Measurements from ENCODE around the gene UNC13A. TPM values are rescaled to one million over a fixed set of nuclear protein-coding genes. Genes with fewer than 3 reads are reported as not detected.

UNC13A gene
- total RNA-seq, 1 donor from 2014 or later: 3.9 TPM

- DNase-seq (ENCODE audit: low spot score, unreplicated experiment): no peak
- Mint-ChIP-seq H3K4me1 (ENCODE audit: low read depth) (no peaks in the 10 kb centered on the region), H3K4me3 (ENCODE audit: low read depth) (no peak overlapping the region), H3K27me3 (no peaks in the 10 kb centered on the region), H3K27ac (no peak overlapping the region), H3K36me3 (ENCODE audit: insufficient read depth) (no peaks in the 10 kb centered on the region), H3K9me3 (ENCODE audit: low read depth) (peaks cover 6% of the 10 kb centered on the region)
- no peak for TF ChIP-seq CTCF (IDR thresholded peaks at IDR 0.05; ENCODE audit: unreplicated experiment)
Observed at GRCh38 chr19:17665058-17665457, 23.1 kb downstream of the UNC13A start.

- Mint-ChIP-seq H3K9me3 (ENCODE audit: low read depth) (peaks cover 4% of the 10 kb centered on the region), H3K4me3 (ENCODE audit: low read depth) (no peak overlapping the region), H3K4me1 (ENCODE audit: low read depth) (no peaks in the 10 kb centered on the region), H3K27ac (no peak overlapping the region), H3K27me3 (peaks cover 2% of the 10 kb centered on the region), H3K36me3 (ENCODE audit: insufficient read depth) (no peaks in the 10 kb centered on the region)
- no peak for DNase-seq (ENCODE audit: low spot score, unreplicated experiment)
- TF ChIP-seq CTCF (IDR thresholded peaks at IDR 0.05; ENCODE audit: unreplicated experiment): no peak
Observed at GRCh38 chr19:17659996-17660395, 28.2 kb downstream of the UNC13A start.

- H3K4me3 Mint-ChIP-seq (ENCODE audit: low read depth): no peak overlapping the region
- H3K9me3 Mint-ChIP-seq (ENCODE audit: low read depth): peaks cover 9% of the 10 kb centered on the region
- no peak for DNase-seq (ENCODE audit: low spot score, unreplicated experiment)
- peaks cover 2% of the 10 kb centered on the region for H3K36me3 Mint-ChIP-seq (ENCODE audit: insufficient read depth)
- no peak overlapping the region for H3K27ac Mint-ChIP-seq
- H3K27me3 Mint-ChIP-seq: peaks cover 2% of the 10 kb centered on the region
- no peaks in the 10 kb centered on the region for H3K4me1 Mint-ChIP-seq (ENCODE audit: low read depth)
- TF ChIP-seq CTCF (IDR thresholded peaks at IDR 0.05; ENCODE audit: unreplicated experiment): no peak
Observed at GRCh38 chr19:17658666-17659065, 29.5 kb downstream of the UNC13A start.

GRCh38 chr19:17658240-17658639, 29.9 kb downstream of the UNC13A start:
- TF ChIP-seq CTCF (IDR thresholded peaks at IDR 0.05; ENCODE audit: unreplicated experiment): no peak
- Mint-ChIP-seq H3K4me1 (ENCODE audit: low read depth) (no peaks in the 10 kb centered on the region), H3K27ac (no peak overlapping the region), H3K27me3 (peaks cover 2% of the 10 kb centered on the region), H3K4me3 (ENCODE audit: low read depth) (no peak overlapping the region), H3K9me3 (ENCODE audit: low read depth) (peaks cover 9% of the 10 kb centered on the region), H3K36me3 (ENCODE audit: insufficient read depth) (peaks cover 2% of the 10 kb centered on the region)
- DNase-seq (ENCODE audit: low spot score, unreplicated experiment): no peak

- H3K9me3 Mint-ChIP-seq (ENCODE audit: low read depth): peaks cover 9% of the 10 kb centered on the region
- H3K27me3 Mint-ChIP-seq: peaks cover 2% of the 10 kb centered on the region
- H3K36me3 Mint-ChIP-seq (ENCODE audit: insufficient read depth): peaks cover 2% of the 10 kb centered on the region
Observed at GRCh38 chr19:17656970-17657369, 31.2 kb downstream of the UNC13A start.

More at GRCh38 chr19:17656970-17657369, 31.2 kb downstream of the UNC13A start:
- no peak overlapping the region for H3K4me3 Mint-ChIP-seq (ENCODE audit: low read depth)
- H3K27ac Mint-ChIP-seq: no peak overlapping the region
- H3K4me1 Mint-ChIP-seq (ENCODE audit: low read depth): no peaks in the 10 kb centered on the region
- TF ChIP-seq CTCF (IDR thresholded peaks at IDR 0.05; ENCODE audit: unreplicated experiment): no peak
- DNase-seq (ENCODE audit: low spot score, unreplicated experiment): no peak
